Activated gamma-delta T cell treated with anti-CD3 and anti-CD28 coated beads, Interleukin-2, amount 50 U/mL, for 16 hours (primary cell): ENCODE data around the gene GUCA1A.
"Not testable (repeated sequence)": the region's sequence is repeated elsewhere in the genome, so short reads cannot be mapped to it uniquely, and the experiment has no call there.

ENCODE experiments used
- DNase-seq: peaks from one replicate; pipeline ENCODE4 v3.0.0-alpha.2; 2020; ENCODE audit warnings: low read depth

GUCA1A gene

DNA sequence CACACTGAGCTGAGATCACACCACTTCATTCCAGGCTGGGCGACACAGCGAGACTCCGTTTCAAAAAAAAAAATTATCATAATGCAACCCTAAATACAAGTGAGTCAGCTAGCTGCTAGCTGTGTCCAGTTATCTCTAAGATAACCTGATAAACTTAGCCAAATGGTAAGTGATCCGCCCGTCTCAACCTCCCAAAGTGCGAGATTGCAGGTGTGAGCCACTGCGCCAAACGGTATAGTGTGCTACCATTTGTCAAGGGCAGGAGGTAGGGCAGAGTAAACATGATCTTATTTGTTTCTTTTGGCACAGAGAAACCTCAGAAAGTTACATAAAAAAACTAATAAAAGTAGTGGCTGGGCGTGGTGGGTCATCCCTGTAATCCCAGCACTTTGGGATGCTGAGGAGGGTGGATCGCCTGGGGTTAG is 26.0 kb upstream of the GUCA1A start:
- DNase-seq: no peak

DNA sequence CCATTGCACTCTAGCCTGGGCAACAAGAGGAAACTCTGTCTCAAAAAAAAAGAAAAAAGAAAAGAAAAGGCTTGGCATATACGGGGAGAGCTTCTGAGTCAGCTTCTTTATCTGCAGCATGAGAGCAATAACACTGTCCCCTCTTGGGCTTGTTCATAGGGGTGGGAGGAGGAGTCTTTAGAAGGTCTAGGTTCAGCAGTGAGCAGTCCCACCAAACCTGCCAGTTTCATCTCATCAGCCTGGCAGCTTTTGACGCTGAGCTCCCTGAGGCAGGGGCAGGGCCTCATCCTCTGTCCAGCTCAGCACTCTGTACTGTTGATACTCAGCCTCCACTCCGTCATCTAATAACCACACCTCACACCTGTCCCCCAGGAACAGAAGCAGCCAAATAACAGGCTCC is 25.1 kb upstream of the GUCA1A start:
- DNase-seq: no peak

DNA sequence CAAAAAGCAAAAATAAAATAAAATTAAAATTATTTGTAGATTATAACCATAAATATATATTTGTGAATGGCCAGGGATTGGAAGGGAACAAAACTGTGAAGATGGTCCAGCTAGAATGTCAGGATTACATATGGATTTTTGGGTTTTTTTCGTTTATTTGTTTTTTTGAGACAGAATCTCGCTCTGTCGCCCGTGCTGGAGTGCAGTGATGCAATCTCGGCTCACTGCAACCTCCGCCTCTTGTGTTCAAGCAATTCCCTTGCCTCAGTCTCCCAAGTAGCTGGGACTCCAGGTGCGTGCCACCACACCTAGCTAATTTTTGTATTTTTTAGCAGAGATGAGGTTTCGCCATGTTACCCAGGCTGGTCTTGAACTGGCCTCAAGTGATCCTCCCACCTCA is 22.9 kb upstream of the GUCA1A start:
- DNase-seq: no peak

DNA sequence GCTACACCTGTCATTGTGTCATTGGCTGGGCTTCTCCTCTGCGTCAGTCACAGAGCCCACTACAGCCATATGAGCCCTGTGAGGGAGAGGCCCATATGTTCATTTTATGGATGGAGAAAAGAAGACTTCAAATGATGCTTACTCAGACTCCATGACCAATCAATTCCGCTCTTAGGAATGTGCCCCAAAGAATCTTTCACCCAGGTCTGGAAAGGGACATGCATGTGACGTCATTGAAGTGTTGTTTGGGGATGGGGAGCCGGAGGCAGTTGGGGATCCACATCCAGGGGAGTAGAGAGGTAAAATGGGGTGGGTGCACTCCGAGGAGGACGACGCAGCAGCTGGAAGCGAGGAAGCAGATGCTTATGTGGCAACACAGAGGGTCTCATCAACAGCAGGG is 21.1 kb upstream of the GUCA1A start:
- no peak for DNase-seq

DNA sequence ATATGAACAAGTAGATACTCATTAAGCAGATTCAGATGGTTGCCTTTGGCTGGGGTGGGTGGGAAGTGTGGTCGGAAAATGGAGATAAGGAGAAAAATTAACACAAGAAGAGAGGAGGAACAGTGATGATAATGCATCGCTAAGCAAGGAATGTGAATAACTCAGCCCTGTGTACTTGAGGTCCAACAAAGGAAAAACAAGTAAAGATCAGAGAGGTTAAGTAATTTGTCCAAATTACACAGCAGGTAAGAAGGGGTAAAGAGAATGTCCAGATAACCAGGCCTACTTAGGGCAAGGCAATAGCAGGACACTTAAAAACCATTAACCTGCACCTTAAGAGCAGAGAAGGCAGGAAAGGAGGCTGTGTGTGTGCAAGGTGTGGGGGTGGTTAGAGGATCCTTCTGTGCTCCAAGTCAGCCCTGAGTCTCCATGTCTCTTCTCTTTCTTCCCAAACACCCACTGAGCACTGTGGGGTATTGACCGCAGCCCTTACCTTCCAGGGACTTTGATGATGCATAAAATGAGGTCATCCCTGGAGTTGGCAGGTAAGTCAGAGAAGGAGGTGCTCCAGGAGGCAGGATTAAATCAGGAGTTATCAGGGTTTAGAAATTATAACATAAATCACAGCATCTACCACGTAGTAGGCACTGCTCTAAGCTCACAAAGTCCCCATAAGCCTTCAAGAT is 20.5 kb upstream of the GUCA1A start:
- not testable (repeated sequence) for DNase-seq

DNA sequence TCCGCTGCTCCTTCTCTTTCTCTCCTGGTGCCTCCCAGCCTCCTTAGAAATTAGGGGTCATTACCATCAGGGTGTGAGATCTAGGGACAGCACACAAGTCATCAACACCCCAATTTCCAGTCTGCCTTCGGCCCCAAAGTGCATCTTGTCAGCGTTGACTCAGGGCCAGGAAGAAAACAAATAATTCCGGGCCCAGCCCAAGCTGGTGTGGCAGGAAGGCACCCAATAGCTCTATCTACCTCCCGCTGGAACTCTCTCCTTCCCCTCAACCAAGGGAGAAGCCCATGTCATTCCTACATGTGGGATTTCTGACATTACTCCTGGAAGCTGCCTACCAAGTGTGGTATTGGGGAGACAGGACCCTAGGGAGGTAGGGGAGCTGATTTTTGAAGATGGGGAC is 19.2 kb upstream of the GUCA1A start:
- no peak for DNase-seq

DNA sequence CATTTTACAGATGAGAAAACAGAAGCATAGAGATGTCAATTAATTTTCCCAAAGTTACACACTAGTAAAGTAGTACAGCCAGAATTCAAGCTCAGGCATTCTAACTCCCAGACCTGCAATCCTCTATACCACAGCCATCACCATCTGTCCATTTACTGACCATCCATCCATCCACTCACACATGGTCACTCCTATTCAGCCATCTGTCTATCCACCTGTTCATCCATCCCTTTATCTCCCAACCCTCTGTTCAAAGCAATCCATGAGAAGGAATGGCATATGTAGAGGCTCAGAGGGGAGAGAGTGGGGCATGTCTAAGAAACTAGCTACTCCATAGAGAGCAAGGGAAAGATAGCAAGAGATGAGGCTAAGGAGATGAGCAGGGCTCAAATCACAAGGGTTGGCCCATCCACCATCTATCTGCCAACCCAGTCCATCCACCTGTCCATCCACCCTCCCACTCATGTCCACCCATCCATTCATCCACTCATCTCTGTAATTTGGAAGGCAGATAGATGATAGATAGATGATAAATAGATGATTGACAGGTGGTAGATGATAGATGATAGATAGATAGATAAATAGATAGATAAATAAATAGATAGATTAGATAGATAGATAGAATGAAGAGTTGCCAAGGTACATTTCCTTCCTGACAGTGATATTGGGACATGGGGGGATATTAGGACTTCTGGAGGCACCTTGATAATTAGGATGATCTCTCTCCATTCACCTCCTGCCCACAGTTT is 18.5 kb upstream of the GUCA1A start:
- DNase-seq: no peak

DNA sequence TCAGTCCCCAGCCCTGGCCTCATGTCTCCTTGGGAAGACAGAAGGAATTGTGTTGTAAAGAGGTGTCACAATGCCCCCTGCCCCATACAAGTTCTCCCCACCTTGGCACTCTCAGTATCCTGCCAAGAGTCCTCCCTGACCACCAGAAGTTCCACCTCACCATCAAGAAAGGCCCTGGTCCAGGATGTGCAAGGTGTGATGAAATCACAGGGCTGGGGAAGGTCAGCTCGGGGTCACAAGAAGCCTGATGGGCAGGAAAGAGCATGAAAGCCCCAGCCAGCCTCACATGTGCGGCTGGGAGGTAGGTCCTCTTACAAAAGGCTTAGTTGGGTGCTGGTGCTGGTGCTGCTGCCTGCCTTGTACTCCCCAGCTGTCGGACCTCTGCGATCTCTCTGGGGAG is 17.9 kb upstream of the GUCA1A start:
- no peak for DNase-seq

DNA sequence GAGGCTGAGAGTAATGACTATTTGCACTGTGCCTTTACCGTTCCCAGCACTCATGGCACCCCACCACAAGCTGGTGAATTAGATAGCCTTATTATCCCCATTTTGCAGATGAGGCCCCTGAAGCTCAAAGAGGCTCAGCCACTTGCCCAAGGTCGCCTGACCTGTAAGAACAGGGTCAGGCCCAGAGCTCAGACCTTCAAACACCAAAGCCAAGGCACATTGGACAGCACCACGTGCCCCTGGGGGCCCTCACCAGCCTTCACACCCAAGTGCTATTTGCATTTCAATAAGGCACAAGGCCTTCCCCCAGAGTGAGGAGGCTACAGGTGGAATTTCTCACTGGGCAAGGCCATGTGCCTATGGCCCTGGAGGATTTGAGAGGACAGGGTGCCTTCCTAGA is 16.5 kb upstream of the GUCA1A start:
- no peak for DNase-seq

DNA sequence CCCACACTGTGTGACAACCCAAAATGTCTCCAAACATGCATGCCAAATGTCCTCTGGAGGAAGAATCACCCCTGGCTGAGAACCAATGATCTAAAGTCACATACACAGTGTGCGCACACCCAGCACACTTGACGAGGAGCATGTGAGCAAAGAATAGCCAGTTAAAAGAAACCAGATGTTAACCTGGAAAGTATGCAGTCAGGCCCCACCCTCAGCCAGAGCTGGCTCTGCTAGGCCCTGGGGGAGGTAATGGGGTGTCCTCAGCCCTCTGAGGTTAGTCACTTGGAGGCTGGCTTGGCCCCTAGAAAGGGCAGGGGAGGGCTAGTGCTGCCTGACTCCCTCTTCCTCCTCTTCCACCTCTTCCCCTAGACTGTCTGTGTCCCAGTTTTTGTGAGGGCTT is 15.2 kb upstream of the GUCA1A start:
- DNase-seq: no peak

DNA sequence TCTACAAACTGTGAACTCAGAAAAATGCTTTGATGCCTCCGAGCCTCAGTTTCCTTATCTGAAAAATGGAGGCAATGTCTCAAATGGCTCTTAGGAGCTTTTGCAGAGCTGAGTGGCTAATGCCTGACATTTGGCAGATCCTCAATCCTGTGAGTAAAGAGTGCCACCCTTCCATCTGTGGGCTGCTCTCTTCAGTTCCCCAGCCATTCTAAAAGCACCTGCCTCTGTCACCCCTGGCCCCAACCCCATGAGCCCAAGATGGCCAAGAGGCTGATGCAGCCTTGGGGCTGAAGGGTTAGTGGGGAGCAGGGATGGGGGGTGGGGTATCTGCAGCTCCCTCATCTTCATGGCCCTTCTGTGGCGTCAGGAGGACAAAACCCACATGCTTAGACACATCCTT is 14.5 kb upstream of the GUCA1A start:
- DNase-seq: no peak

DNA sequence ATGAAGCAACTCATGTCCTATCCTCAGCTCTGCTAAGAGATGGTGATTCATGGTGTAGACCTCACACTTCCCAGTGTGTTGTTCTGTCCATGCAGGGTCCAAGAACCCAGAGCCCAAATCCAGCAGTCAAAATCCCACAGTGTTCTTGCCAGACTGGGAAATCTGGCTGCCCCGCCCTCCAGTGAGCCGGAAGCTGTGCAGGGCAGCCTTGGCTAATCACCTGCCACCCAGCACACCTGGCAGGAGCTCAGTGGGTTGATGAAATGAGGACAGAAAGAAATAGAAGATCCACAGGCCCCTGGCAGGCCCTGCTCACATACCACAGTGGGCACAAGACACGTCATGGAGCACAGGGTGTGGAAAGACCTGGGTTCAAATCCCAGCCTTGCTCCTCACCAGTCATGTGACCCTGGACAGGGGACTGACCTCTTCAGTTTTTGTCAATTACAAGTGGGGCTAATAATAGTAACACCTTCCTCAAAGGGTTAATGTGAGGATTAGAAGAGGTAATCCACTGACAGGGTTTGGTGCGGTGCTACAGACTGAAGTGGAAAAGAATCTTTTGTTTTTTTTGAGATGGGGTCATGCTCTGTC is 13.6 kb upstream of the GUCA1A start:
- no peak for DNase-seq

DNA sequence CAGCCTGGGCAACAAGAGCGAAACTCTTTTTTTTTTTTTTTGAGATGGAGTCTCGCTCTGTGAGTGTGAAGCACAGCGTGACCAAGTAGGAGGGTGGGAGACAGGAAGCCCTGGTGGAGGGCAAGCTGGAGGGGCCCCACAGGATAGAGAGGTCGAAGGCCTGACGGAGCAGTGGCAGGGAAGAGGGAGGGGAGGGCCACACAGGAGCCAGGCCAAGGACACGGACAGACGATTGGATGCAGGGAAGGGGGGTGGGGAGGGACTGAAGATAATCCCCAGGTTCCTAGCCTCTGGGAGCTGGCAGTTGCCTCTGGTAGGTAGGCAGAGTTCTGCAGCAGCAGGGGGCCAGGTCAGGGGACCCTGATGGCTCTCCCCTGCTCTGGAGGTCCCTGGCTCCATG is 10.8 kb upstream of the GUCA1A start:
- no peak for DNase-seq

DNA sequence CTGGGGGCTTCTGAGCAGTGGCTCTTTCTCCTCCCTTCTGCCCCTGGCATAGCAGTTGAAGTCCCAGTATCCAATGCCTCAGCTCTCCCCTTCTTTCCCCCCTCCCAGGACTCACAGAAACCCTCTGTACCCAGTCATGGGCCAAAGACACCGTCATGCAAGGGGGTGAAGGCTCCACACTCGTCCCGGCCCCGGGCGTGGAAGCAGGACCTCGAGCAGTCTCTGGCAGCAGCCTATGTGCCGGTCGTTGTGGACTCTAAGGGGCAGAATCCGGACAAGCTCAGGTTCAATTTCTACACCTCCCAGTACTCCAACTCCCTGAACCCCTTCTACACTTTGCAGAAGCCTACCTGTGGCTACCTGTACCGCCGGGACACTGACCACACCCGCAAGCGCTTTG is 10.4 kb upstream of the GUCA1A start:
- DNase-seq: no peak

DNA sequence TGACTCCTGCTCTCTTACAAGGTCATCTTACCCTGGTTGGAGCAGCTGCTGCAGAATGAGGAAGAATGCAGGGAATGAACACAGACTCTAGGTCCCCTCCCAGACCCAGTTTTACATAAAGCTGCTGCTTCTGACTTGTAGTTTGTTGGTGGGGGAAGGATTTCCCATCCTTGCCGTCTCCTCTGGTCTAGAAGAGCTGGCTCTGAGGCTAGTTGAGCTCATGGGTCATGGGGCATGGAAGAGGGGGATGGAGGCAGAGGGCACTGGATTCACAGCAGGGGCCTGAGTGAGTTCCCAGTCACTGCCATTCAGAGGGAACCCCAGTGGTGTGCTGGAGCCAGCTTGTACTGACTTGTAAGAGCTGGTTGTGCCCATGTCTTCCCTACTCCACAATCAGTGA is 9.2 kb upstream of the GUCA1A start:
- no peak for DNase-seq

DNA sequence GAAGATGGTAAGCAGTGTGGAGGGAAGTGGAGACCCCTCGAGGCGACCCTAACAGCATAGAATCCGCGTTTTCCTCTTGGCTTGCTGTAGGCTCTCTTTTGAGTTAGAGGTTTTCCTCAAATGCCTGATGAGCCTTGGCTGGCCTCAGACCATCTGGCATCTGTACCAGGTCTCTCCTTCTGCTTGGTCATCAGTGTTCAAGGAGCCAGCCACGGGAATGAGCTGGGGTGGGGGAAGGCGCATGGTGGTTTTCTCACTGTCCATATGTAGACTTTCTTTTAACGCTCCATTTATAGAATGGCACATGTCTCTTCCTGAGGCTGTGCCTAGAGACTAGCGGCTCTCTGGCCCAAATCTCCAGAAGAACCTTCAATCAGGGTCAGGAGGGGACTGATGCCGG is 8.1 kb upstream of the GUCA1A start:
- DNase-seq: no peak

DNA sequence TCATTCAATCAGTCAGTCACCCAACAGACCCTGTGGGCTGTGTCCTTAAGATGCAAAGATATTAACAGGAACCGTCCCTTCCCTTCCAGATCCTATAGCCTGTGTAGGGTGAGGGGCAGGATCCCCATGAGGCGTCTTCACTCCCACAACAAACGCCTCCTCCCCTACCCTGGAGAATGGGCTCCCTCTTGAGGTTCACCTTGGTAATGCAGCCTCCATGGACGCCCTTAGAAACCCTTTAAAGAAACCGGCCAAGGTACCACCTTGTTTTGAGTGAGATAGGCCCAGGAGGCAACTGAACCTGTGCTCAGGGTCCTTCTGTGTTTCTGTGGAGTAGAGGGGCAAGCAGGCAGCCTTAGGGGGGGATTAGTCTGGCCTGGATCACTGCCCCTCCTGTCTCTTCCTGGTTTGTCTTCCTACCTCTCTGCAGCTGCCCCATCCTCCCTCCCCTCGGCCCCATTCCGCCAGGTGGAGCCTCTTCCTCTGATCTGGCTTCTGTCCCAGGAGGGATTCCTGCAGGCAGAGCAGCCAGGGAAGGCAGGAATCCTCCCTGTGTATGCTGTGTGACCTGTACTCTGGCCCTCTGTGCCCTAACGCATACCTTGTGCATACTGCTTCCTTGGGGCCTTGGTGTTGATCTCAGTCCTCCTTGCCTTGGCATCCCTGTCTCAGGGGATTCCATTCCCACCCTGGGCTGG is 6.6 kb upstream of the GUCA1A start:
- peak; percentile 76 for DNase-seq

DNA sequence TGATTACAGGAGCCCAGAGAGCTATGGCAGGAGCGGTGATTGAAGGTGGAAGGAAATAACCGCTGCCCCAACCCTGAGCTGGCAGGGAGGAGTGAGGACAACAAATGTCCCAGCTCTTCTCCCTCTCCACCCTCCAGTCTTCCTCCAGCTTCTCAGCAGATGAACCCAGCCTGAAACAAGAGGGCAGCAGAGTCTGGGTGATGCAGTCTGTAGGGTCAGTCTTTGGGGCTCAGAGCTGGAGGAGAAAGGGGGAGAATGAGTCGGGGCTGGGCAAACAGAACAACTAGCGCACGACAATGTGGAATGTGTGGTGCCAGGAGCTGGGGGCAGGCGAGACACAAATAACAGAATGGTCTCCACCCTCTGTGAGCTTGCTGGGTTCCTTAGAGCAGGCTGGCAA is 4.5 kb upstream of the GUCA1A start:
- DNase-seq: no peak

DNA sequence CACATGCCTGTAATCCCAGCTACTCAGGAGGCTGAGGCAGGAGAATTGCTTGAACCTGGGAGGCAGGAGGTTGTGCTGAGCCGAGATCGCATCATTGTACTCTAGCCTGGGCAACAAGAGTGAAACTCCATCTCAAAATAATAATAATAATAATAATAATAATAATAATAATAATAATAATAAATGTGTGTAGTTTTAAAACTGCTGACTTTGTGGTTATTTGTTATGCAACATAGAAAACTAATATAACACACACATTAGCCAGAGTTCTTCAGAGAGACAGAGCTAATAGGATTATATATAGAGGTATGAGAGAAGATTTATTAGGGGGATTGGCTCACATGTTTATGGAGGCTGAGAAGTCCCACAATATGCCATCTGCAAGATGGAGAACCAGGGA is 3.4 kb upstream of the GUCA1A start:
- DNase-seq: not testable (repeated sequence)

DNA sequence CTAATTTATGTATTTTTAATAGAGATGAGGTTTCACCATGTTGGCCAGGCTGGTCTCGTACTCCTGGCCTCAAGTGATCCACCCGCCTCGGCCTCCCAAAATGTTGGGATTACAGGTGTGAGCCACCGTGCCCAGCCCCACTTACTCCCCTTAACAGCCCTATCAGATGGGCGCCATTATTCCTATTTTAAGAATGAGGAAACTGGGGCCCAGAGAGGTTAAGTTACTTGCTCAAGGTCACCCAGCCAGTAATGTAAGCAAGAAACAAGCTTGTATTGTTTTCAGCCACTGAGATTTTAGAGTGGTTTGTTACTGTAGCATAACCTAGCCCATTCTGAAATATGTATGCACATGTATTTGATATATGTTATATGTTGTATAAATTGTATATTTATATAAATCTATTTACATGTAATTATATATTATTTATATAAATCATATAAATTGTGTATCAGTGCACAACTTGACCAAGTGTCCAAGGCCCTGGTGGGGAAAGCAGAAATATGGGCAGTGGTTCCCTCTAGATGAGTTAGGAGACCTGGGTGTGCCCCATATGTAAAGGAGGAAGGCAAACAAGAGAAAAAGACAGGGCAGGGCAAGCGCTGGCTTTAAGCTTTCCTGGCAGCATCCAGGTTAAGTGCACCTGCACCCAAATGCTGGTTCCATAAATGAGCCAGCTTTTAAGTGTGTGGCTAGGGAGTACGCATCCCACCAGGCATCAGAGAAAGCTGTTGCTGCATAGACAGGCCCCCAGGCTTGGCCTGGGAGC is 1.2 kb upstream of the GUCA1A start:
- no peak for DNase-seq

DNA sequence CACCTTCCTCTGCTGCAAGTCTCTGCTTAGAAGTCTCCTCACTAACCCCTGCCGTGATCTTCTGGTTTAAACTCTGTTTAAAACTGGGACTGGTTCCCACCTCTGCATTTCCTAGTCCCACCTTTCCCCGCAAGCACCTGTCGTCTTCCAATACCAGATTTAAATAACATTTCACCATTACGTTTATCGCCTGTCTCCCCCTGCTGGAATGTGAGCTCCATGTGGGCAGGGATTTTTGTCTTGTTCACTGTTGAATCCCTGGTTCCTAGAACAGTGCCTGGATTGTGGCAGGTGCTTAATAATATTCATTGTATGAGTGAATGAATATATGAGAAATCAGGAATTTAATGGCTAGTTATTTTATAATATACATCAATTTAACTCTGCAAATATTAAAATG is 2.7 kb downstream of the GUCA1A start:
- DNase-seq: no peak

DNA sequence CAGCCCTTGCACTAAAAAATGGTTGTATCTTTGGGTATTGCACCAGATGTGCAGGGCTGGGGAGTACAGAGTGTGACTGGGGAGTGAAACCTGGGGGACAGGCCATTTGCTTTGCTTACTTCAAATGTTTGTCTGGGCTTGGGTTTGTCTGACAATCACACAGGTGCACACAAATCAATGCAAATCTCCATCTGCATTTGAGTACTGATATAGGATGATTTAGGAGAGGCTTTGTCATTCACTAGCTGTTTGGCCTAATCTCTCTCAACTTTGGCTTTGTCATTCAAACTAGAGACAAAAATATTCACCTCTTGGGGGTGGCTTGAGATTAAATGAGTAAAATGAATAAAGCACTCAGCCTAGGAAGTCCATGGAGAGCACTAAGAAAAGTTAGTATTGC is 3.8 kb downstream of the GUCA1A start:
- no peak for DNase-seq
